Measurements from ENCODE around the gene PSMB4. TPM values are rescaled to one million over a fixed set of nuclear protein-coding genes. Genes with fewer than 3 reads are reported as not detected.
"Not testable (repeated sequence)": the region's sequence is repeated elsewhere in the genome, so short reads cannot be mapped to it uniquely, and the experiment has no call there.

The PSMB4 gene
- total RNA-seq, 1 donor from 2014 or later: 443 TPM

GRCh38 chr1:151370211-151370911 is 29.0 kb upstream of the PSMB4 start:
- Mint-ChIP-seq H3K9me3 (no peaks in the 10 kb centered on the region), H3K36me3 (ENCODE audit: low read depth) (no peaks in the 10 kb centered on the region), H3K27me3 (ENCODE audit: low read depth) (no peaks in the 10 kb centered on the region), H3K4me3 (ENCODE audit: low read depth) (no peak overlapping the region), H3K27ac (no peak overlapping the region), H3K4me1 (ENCODE audit: low read depth) (no peaks in the 10 kb centered on the region)
- intact Hi-C loops (cut with micrococcal nuclease): no loop called here
- DNase-seq (ENCODE audit: low spot score): no peak

GRCh38 chr1:151371370-151372057 is 27.9 kb upstream of the PSMB4 start:
- DNase-seq (ENCODE audit: low spot score): no peak
- H3K4me3 Mint-ChIP-seq (ENCODE audit: low read depth): no peak overlapping the region
- H3K4me1 Mint-ChIP-seq (ENCODE audit: low read depth): no peaks in the 10 kb centered on the region
- intact Hi-C loops (cut with micrococcal nuclease): no loop called here
- no peak overlapping the region for H3K27ac Mint-ChIP-seq
- H3K36me3 Mint-ChIP-seq (ENCODE audit: low read depth): no peaks in the 10 kb centered on the region
- no peaks in the 10 kb centered on the region for H3K9me3 Mint-ChIP-seq
- no peaks in the 10 kb centered on the region for H3K27me3 Mint-ChIP-seq (ENCODE audit: low read depth)

DNA sequence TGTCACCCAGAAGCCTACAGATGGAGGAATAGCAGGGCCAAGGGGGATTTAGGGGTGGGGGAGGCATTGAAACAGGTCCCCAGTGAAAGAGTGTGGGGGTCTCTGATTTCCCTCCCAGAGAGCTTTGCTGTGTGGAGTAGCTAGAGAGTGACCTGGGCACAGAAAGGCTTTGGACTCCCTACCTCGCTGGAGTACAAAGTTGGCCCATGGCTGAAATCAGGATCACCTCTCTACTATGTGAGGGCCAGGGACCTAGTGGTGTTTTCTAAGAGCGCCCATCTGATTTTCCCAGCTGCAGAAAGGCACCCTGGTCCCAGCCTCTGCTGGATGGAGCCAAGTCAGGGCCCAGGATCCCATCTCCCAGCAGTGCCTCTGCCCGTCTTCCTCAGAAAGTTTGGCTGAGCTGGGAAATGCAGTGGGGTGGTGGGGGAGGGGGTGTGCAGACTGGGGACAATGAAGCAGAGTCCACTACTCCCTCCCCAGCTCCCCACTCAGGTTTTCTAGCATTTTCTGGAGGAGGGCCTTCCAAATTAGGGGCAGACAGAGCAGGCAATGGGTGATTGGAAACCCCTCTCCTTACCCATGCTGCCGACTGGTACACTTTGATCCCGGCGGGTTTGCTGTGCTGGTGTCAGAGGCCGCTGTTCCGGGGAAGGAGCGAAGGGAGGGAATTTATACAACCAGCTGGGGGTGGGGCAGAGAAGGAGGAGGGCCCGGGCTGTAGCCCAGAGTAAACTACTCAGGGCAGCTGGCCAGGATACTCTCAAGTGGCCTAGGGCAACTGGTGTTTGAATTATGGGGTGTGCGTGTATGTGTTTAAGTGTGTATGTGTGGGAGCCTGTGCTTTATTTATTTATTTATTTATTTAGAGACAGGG is 27.1 kb upstream of the PSMB4 start, which contains the start of gene SELENBP1:
SELENBP1 (minus strand) TSS at position 648 of the 877 bp plus-strand sequence; CDS start at position 584, 64 bp downstream.
- Mint-ChIP-seq H3K9me3 (no peaks in the 10 kb centered on the region), H3K27ac (no peak within 1 kb of the TSS), H3K4me1 (ENCODE audit: low read depth) (no peaks in the 10 kb centered on the region), H3K36me3 (ENCODE audit: low read depth) (no peaks in the 10 kb centered on the region), H3K27me3 (ENCODE audit: low read depth) (peaks cover 2% of the 10 kb centered on the region), H3K4me3 (ENCODE audit: low read depth) (no peak within 1 kb of the TSS)
- DNase-seq (ENCODE audit: low spot score): no peak
- intact Hi-C loops (cut with micrococcal nuclease): no loop called here

GRCh38 chr1:151373196-151373595 is 26.2 kb upstream of the PSMB4 start:
- DNase-seq (ENCODE audit: low spot score): no peak
- H3K27ac Mint-ChIP-seq: no peak overlapping the region
- H3K36me3 Mint-ChIP-seq (ENCODE audit: low read depth): no peaks in the 10 kb centered on the region
- H3K27me3 Mint-ChIP-seq (ENCODE audit: low read depth): peaks cover 6% of the 10 kb centered on the region
- no peaks in the 10 kb centered on the region for H3K9me3 Mint-ChIP-seq
- intact Hi-C loops (cut with micrococcal nuclease): no loop called here
- no peak overlapping the region for H3K4me3 Mint-ChIP-seq (ENCODE audit: low read depth)
- H3K4me1 Mint-ChIP-seq (ENCODE audit: low read depth): no peaks in the 10 kb centered on the region

DNA sequence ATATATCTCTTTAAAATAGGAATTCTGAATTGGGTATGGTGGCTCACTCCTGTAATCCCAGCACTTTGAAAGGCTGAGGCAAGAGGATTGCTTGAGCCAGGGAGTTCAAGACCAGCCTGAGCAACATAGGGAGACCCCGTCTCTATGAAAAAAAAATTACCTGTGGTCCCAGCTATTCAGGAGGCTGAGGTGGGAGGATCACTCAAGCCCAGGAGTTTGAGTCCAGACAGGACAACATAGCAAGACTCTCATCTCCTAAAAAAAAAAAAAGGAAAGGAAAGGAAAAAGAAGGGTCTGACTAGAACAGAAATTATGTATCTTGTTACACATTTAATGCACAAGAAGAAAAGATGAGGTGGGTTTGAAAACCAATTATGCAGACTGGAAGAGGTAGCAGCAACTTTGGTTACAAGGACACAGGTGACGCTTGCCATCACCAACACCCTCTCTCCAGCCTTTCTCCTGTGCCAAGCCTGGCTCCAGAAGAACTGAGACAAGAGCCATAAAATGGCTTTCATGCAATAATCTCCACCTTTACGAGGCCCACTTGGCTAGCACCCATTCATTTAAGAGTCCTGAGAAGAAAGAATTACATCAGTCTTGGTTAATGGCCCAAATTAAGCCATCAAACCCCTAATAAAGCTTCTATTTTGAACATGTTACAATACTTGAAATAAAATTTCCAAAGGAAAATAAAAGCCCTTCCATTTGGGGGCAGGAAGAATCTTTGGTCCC is 22.1 kb upstream of the PSMB4 start:
- Mint-ChIP-seq H3K4me1 (ENCODE audit: low read depth) (no peaks in the 10 kb centered on the region), H3K36me3 (ENCODE audit: low read depth) (no peaks in the 10 kb centered on the region), H3K27ac (no peak overlapping the region), H3K9me3 (no peaks in the 10 kb centered on the region), H3K4me3 (ENCODE audit: low read depth) (no peak overlapping the region), H3K27me3 (ENCODE audit: low read depth) (peaks cover 6% of the 10 kb centered on the region)
- DNase-seq (ENCODE audit: low spot score): no peak
- intact Hi-C loops (cut with micrococcal nuclease): no loop called here

DNA sequence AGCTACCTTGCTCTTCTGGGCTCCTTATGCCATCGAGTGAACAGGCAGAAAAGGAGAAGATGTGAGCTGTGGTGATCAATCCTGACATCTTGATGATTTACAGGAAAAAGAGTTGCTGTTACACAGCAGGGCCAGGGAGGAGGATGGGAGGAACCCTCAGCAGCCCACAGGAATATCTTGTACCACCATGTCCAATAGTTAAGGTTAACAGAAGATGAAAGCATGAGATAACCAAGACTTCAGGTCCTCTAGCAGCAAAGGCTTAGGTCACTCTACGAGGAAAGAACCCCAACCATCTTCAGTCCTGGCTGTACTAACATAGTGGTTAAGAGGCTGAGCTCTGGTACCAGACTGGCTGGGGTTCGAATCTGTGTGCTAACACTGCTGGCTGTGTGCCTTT is 14.8 kb upstream of the PSMB4 start:
- no peaks in the 10 kb centered on the region for H3K9me3 Mint-ChIP-seq
- no peak overlapping the region for H3K4me3 Mint-ChIP-seq (ENCODE audit: low read depth)
- H3K4me1 Mint-ChIP-seq (ENCODE audit: low read depth): peaks cover 1% of the 10 kb centered on the region
- no peaks in the 10 kb centered on the region for H3K27me3 Mint-ChIP-seq (ENCODE audit: low read depth)
- no peak for DNase-seq (ENCODE audit: low spot score)
- no peak overlapping the region for H3K27ac Mint-ChIP-seq
- intact Hi-C loops (cut with micrococcal nuclease): no loop called here
- no peaks in the 10 kb centered on the region for H3K36me3 Mint-ChIP-seq (ENCODE audit: low read depth)

- Mint-ChIP-seq H3K36me3 (ENCODE audit: low read depth) (no peaks in the 10 kb centered on the region), H3K9me3 (no peaks in the 10 kb centered on the region), H3K4me3 (ENCODE audit: low read depth) (no peak overlapping the region), H3K27me3 (ENCODE audit: low read depth) (no peaks in the 10 kb centered on the region), H3K4me1 (ENCODE audit: low read depth) (peaks cover 1% of the 10 kb centered on the region), H3K27ac (no peak overlapping the region)
- no peak for DNase-seq (ENCODE audit: low spot score)
- intact Hi-C loops (cut with micrococcal nuclease): no loop called here
These were observed 13.4 kb upstream of the PSMB4 start for GRCh38 chr1:151386002-151386401.

- intact Hi-C loops (cut with micrococcal nuclease); H3K9me3 Mint-ChIP-seq; H3K4me3 Mint-ChIP-seq (ENCODE audit: low read depth); H3K36me3 Mint-ChIP-seq (ENCODE audit: low read depth); H3K27ac Mint-ChIP-seq; H3K4me1 Mint-ChIP-seq (ENCODE audit: low read depth); DNase-seq (ENCODE audit: low spot score): not testable (repeated sequence)
- peaks cover 12% of the 10 kb centered on the region for H3K27me3 Mint-ChIP-seq (ENCODE audit: low read depth)
These were observed 8.9 kb upstream of the PSMB4 start for GRCh38 chr1:151390221-151391078.

DNA sequence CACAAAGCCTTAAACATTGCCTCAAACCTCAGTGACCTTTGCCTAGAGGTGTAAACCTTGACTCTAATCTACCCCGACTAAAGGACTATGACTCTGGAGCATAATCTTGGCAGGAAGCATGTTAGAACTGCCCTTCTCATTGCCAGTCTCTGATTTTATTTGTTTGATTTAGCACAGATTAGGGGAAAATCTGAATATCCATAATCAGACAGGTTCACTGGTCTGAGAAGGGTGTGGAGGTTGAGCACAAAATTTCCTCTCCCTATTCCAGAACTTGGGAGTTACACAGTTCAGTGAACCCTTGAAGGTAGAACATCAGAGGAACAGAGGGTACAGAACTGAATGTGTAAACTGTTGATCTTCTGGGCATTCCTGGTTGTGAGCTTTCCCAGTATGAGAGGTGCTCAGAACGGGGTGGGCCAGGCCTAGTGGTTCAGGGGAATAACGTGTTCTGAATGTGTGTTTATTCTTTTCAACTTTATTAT is 8.3 kb upstream of the PSMB4 start:
- intact Hi-C loops (cut with micrococcal nuclease): no loop called here
- DNase-seq (ENCODE audit: low spot score): no peak
- Mint-ChIP-seq H3K27me3 (ENCODE audit: low read depth) (peaks cover 12% of the 10 kb centered on the region), H3K27ac (no peak overlapping the region), H3K36me3 (ENCODE audit: low read depth) (no peaks in the 10 kb centered on the region), H3K4me1 (ENCODE audit: low read depth) (peaks cover 1% of the 10 kb centered on the region), H3K9me3 (no peaks in the 10 kb centered on the region), H3K4me3 (ENCODE audit: low read depth) (no peak overlapping the region)

DNA sequence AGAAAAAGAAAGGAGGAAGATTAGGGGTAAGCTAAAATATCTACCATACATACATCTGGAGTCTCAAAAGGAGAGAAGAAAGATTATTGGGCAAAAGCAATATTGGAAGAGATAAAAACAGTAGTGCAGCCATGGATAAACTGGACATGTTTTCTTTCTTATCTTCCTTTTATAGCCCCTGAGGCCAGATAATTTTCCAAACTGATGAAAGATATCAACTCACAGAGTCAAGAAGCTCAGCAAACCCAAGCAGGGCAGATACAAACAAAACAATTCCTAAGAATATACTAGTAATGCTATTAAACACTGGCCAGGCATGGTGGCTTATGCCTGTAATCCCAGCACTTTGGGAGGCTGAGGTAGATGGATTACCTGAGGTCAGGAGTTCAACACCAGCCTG is 5.8 kb upstream of the PSMB4 start:
- H3K9me3 Mint-ChIP-seq: no peaks in the 10 kb centered on the region
- intact Hi-C loops (cut with micrococcal nuclease): no loop called here
- H3K4me3 Mint-ChIP-seq (ENCODE audit: low read depth): no peak overlapping the region
- H3K4me1 Mint-ChIP-seq (ENCODE audit: low read depth): no peaks in the 10 kb centered on the region
- DNase-seq (ENCODE audit: low spot score): no peak
- H3K36me3 Mint-ChIP-seq (ENCODE audit: low read depth): no peaks in the 10 kb centered on the region
- peaks cover 12% of the 10 kb centered on the region for H3K27me3 Mint-ChIP-seq (ENCODE audit: low read depth)
- H3K27ac Mint-ChIP-seq: no peak overlapping the region

GRCh38 chr1:151396265-151396664 is 3.1 kb upstream of the PSMB4 start:
- intact Hi-C loops (cut with micrococcal nuclease); H3K27ac Mint-ChIP-seq; DNase-seq (ENCODE audit: low spot score); H3K4me3 Mint-ChIP-seq (ENCODE audit: low read depth); H3K9me3 Mint-ChIP-seq: not testable (repeated sequence)
- Mint-ChIP-seq H3K36me3 (ENCODE audit: low read depth) (peaks cover 20% of the 10 kb centered on the region), H3K27me3 (ENCODE audit: low read depth) (peaks cover 12% of the 10 kb centered on the region), H3K4me1 (ENCODE audit: low read depth) (peaks cover 13% of the 10 kb centered on the region)

Data from activated T-helper 2 cell treated with anti-CD3 and anti-CD28 coated beads, Interferon-gamma antibody, Interleukin-2, Interleukin-4, amounts not matched to agents 10 μg/mL and 5 μg/mL and 100 μg/mL, durations not matched to agents 14 hours and 24 hours and 36 hours (primary cell).